A204.1 (cell line): ENCODE data around the gene PRR3.

ENCODE experiments used
- FAIRE-seq: peaks from 2 replicates; lab custom pipeline; 2012; peaks lifted over from hg19 to GRCh38; lab: Jason Lieb, UNC

Gene PRR3

DNA sequence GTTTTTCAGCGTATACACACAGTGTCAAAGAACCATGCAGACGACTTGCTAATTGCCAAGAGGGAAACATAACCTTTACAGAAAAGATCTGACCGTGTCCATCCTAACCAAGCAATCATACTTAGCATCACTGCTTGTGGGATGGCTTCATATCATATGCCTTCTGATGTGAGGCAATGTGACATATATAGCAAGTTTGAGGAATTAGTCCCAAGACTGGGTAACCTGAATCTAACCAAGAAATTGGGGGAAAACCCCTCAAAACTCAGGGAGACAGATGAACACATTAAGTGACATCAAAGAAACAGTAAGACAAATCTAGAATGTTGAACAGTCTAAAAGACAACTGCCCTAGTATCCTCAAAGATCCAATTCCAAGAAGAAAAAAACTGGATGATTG lies 19.2 kb upstream of the PRR3 start:
- no peak for FAIRE-seq

GRCh38 chr6:30541515-30542403 lies 15.3 kb upstream of the PRR3 start:
- FAIRE-seq: peak; percentile 89

DNA sequence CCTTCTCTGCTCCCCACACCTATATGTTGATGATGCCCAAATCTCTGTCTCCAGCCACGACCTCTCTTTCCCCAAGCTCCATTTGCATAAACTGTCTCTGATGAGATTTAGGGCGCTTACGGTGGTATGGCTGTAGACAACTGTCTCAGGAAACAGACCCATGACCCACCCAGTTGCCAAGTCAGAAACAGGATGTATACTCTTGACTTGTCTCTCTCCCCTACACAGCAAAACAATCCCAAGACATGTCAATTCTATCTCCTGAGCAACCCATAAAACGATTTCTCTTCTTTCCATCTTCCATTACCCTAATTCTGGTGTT lies 14.7 kb upstream of the PRR3 start:
- no peak for FAIRE-seq

- FAIRE-seq: no peak
Measured at GRCh38 chr6:30542915-30543314, 14.2 kb upstream of the PRR3 start.

DNA sequence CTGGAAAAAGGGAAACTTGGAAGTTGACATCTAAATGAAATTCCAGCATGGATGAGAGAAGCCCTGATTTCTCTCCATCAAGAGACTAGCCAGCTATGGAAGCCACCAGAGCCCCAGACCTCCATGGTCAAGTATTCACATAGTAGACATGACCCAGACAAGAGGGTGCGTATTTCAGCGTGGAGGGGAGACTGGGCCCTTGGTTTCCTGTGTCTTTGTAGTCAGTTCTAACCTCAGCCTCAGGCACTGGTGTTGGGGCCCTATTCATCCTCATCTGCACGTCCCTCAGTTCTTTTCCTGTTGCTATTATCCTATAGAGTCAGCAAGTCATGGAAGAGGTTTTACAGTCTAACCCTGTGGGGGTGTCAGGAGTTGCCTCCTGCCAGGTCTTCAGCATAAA lies 13.3 kb upstream of the PRR3 start:
- no peak for FAIRE-seq

- FAIRE-seq: peak; percentile 88
Measured at GRCh38 chr6:30544666-30545272, 12.3 kb upstream of the PRR3 start.

DNA sequence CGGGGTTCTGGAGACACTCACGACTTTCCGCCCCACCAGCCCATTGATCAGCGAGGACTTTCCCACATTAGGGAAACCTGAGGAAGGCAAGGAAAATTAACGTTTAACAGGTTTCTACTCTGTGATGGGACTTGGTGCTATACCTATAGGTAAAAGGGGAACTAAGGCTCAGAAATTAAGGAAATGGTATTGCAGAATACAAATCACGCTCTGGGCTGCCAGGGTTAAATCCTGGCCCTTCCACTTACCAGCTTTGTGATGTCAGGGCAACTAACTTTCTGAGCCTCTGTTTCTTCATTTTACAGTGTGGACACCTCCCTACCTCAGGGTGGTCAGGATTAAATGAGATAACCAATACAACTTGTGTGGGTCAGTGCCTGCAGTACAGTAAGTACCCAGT lies 9.6 kb upstream of the PRR3 start:
- no peak for FAIRE-seq

- no peak for FAIRE-seq
Measured at GRCh38 chr6:30548375-30548774, 8.7 kb upstream of the PRR3 start.

DNA sequence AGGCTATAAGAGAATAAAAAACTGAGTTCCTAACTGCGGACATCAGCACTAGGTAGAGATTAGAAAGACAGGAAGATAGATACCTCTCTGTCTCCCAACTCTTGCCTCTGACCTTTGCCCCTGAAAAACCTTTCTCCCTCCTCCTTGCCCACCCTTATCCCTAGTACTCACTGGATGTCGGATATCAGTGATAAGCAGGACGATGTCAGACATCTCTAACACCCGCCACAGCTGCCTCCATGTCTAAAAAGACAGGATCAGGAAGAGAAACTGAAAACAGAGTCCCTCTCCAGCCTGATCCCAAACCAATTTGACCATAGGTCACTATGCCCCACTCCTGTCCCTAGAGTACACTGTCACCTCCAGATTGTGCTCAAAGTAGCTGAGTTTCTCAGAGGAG lies 2.7 kb upstream of the PRR3 start:
- FAIRE-seq: no peak

DNA sequence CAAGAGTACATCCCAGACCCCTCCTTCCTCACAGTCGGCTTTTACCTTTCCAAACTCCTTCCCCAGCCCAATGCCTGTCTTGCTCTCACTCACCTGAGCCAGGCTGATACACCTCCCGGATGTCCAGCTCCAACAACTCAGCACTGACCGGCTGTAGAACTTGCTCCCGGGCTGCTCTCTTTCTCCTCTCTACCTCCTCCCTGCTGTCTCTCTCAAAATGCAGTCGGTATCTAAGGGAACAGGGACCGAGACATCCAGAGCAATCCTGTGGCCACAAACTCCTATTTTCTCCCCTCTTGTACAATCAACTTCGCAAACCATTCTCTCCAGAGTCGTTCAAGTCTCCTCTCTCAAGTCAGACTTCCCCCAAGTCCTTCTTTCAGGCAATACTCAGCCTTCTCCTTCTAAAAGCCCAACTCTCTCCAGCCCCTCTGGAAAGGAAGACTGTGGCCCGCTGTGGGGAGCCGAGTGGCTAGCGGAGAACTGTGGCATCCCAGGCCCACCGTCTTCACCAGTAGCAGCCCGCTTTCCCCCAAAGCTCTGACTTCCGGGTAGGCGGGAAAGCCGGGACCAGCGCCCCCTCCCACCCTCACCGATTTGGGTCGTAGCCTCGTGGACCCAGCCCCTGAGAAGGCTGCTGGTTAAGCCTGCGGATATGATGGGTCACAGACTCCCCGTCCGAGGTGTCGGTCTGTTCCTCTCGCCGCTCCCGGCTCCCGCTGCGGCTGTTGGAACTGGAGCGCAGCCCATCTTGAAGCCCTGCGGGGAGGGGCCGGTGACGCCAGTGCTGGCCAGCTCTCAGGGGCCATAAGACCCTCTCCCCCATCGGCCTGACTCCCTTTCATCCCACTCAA lies 1.9 kb upstream of the PRR3 start:
- FAIRE-seq: no peak

- no peak for FAIRE-seq
Measured at GRCh38 chr6:30555816-30556065, 1.4 kb upstream of the PRR3 start.

GRCh38 chr6:30556066-30556905 lies 809 bp upstream of the PRR3 start, which contains the start of gene GNL1:
Gene GNL1, minus strand, starts transcription at chr6:30556489. Its CDS starts 286 bp downstream, at chr6:30556203.
- FAIRE-seq: no peak

DNA sequence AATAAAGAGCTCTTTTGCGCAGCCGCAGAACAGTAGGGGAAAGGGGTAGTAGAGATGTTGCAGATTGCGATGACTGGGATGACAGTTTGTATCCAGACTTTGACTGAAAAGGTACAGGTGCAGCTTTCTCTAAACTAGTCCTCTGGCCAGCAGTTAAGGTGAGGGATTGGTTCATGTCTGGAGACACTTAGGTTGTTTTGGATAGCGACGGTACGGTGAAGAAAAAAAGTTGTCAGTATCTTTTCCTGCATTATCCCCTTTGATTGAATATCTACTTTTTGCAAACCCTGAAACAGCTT lies 537 bp downstream of the PRR3 start:
- FAIRE-seq: no peak

- FAIRE-seq: no peak
Measured at GRCh38 chr6:30560930-30561329, 3.8 kb downstream of the PRR3 start.

- no peak for FAIRE-seq
Measured at GRCh38 chr6:30562470-30563425, 5.7 kb downstream of the PRR3 start.

DNA sequence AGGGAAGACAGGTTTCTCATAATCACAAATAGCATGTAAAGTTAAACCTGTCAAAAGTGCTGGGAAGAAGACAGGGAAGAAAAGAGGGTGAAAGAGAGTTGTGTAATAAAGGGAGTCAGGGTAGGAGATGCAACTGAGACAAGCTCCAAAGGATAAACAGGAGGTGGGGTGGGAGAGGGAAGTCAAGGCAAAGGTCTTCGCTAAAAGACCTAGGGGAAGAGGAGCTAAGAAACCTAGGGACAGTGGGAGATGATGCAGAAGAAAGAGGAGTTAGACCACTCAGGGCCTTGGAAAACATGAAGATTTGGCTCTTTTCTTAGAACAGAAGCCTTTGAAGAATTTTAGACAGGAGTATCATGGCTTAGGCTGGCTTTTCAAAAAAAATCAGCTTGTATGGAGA lies 7.0 kb downstream of the PRR3 start:
- FAIRE-seq: no peak

GRCh38 chr6:30565772-30566171 lies 8.7 kb downstream of the PRR3 start:
- no peak for FAIRE-seq

DNA sequence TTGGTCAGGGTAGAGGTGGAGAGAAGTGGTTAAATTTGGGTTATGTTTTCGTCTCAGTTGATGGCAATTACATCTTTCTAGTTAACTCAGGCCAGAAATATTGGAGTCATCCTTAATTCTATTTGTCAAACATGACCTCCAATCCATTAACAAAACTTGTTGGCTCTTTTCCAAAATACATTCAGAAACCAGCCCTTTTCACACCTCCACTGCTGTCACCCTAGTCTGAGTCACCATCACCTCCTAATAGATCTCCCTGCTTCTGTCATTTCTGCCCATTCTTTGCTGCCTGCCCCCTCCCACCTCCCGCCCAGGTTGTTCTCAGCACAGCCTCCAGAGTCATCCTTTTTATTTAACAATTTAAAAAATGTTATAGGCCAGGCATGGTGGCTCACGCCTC lies 11.2 kb downstream of the PRR3 start:
- no peak for FAIRE-seq

DNA sequence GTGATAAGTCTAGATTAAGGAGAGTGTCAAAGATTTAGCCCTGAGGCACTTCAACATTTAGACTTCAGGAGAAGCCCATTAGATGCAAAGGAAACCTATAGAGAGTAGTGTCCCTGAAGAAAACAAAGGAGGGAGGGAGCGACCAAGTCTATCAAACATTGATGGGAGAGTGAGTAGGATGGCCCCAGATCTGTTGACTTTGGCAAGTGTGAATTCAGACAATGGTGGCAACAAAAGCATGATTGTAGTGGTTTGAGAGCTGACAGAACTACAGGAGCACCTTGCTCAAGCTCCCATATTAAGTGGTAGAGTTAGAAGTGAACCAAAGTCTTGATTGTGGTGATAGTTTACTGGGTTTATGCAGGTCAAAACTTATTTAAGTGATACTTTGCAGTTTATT lies 13.2 kb downstream of the PRR3 start:
- FAIRE-seq: no peak

GRCh38 chr6:30570740-30571074 lies 13.6 kb downstream of the PRR3 start:
- FAIRE-seq: no peak

DNA sequence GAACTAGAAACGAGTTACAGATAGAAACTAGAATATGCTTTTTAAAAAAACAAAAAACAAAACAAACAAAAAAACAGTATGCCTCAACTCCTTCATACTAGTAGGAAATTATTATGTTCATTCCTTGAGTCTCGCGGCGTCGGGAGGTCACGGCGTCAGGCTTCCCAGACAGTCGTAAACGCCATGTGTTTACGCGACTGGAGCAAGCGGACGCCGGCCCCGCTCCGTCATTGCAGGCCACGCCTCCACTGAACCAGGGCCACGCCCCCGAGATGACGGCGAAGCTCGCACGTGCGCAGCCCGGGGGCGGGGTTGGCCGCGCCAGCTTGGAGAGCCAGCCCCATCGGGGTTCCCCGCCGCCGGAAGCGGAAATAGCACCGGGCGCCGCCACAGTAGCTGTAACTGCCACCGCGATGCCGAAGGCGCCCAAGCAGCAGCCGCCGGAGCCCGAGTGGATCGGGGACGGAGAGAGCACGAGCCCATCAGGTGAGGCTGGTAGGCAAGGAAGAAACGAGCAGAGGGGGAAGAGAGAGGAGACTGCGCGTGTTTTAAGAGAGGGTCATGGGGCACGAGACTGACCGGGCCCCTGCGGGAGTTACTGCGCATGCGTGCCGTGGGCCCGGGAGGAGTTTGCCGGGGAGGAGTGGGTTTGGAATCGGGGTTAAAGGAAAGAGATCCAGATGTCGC lies 14.1 kb downstream of the PRR3 start, which contains the start of gene ABCF1:
TSS of gene ABCF1 (plus strand) at position 368 of the 687 bp plus-strand sequence. CDS start at position 414, 46 bp downstream.
- peak; percentile 77 for FAIRE-seq
